H1 (cell line): ENCODE data around the gene RAB35. TPM values are rescaled to one million over a fixed set of nuclear protein-coding genes. Genes with fewer than 3 reads are reported as not detected.
A peak's percentile ranks its signal among the peaks of the same experiment; 100 is the strongest.

Experiments
- CBX8 ChIP-seq: fragments of 300-800, 300-1000 bp; sonication (generic); IDR thresholded peaks from 2 replicates; pipeline ENCODE4 v1.7.1; 2016; ENCODE audit warnings: low read depth, low read length, borderline replicate concordance
- FOSL1 ChIP-seq: IDR thresholded peaks from 2 replicates; pipeline ENCODE4 v1.6.1; 2011; ENCODE audit warnings: mild to moderate bottlenecking, low read depth, low read length, moderate library complexity; ENCODE audit not compliant: insufficient read depth
- GTF2F1 ChIP-seq: IDR thresholded peaks from 2 replicates; pipeline ENCODE4 v1.6.1; 2012; ENCODE audit warnings: low read depth, low read length, improper control_type of control experiment, borderline replicate concordance
- JUND ChIP-seq: IDR thresholded peaks from 2 replicates; pipeline ENCODE4 v1.6.1; 2011; ENCODE audit warnings: mild to moderate bottlenecking, improper control_type of control experiment, low read length
- MAFK ChIP-seq: IDR thresholded peaks from 2 replicates; pipeline ENCODE4 v1.6.1; 2012; ENCODE audit warnings: low read depth, mild to moderate bottlenecking, improper control_type of control experiment, low read length
- NRF1 ChIP-seq: IDR thresholded peaks from 2 replicates; pipeline ENCODE4 v1.6.1; 2011; ENCODE audit warnings: mild to moderate bottlenecking, low read depth, low read length, improper control_type of control experiment
- PHF8 ChIP-seq: fragments of 200-600 bp; sonication (generic); conservative IDR thresholded peaks from 2 replicates; pipeline ENCODE4 v1.7.1; 2012; ENCODE audit warnings: low read depth, mild to moderate bottlenecking, inconsistent platforms, low read length, moderate library complexity
- RFX5 ChIP-seq: IDR thresholded peaks from 2 replicates; pipeline ENCODE4 v1.6.1; 2011; ENCODE audit warnings: low read depth, low read length, improper control_type of control experiment, borderline replicate concordance
- TCF12 ChIP-seq: IDR thresholded peaks from 2 replicates; pipeline ENCODE4 v1.6.1; 2011; ENCODE audit warnings: low read depth, mild to moderate bottlenecking, low read length
- polyA plus RNA-seq, 7 experiments: library from polyadenylated mRNA; depleted of rRNA in 3 of 7; stranded (reverse) in 5 of 7; unstranded in 2 of 7; fragments of >200 nt in 5 of 7; fragments of 200-250 nt in 2 of 7; gene quantifications; 1 replicate in 5 of 7; 2 replicates in 1 of 7; 4 replicates in 1 of 7; pipeline versions ENCODE4 v1.2.1 to v1.2.3, GENCODE V29; 2011 to 2013; ENCODE audit warnings: missing spikeins in 2 of 7, mixed read lengths in 2 of 7
- total RNA-seq: library from RNA; stranded (reverse); fragmentation: NEBNext Ultra II Directional; extraction: Animal tissue kit (Norgen Biotek cat#: 25700); gene quantifications from 2 replicates; pipeline ENCODE4 v1.2.1, GENCODE V29; 2021
- TF ChIP-seq, protein P1 (sequence below): fragments of 300-600 bp; sonication (generic); IDR thresholded peaks from 2 replicates; pipeline ENCODE4 v1.7.1; 2012; ENCODE audit warnings: low read length, moderate library complexity, mild to moderate bottlenecking, inconsistent platforms; ENCODE audit not compliant: insufficient replicate concordance

RAB35 gene
- total and polyA plus RNA-seq, 2 of the 8 experiments (the other 6 are each of a cell fraction or from before 2014, with no cell fraction given), result 33.4 to 39.0 TPM

DNA sequence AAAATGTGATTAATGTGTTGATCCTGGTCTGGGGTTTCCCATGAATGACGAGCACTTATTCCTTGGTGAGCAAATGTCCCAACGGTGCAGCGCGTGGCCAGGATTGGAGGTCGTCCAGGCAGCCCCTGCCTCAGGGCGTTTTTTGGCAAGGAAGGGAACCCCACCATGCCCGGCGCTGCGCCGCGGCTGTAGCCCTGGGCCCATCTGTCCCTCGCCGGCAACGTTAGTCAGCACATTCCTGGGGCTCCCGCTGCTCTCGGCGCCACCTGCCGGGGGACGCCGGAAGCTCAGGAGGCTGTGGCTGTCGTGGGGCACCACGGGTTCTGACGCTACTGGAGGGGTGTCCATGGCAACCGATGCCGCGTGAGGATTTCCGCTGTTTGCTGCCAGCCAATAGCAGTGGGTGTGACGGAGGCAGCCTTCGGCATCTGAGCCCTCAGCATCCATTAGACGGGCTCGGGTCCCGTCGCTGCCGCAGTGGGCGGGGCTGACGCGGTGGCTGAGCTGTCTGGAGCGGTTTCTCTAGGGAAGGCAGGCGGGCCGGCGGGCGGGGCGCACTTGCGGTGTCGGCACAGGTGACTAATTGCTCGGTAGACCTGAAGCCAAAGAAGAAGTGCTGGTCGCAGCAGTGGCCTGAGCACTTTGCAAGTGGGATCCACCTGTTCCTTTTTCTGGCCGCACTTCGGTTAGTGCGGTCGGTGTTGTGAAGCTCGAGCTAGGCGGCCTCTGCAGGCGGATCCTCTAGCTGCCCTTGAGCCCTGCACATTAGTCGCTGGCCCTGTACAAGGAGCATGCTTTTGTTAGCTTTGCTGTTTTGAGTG, 29.5 kb downstream of the RAB35 start (continued):
- TF ChIP-seq, protein P1, sequence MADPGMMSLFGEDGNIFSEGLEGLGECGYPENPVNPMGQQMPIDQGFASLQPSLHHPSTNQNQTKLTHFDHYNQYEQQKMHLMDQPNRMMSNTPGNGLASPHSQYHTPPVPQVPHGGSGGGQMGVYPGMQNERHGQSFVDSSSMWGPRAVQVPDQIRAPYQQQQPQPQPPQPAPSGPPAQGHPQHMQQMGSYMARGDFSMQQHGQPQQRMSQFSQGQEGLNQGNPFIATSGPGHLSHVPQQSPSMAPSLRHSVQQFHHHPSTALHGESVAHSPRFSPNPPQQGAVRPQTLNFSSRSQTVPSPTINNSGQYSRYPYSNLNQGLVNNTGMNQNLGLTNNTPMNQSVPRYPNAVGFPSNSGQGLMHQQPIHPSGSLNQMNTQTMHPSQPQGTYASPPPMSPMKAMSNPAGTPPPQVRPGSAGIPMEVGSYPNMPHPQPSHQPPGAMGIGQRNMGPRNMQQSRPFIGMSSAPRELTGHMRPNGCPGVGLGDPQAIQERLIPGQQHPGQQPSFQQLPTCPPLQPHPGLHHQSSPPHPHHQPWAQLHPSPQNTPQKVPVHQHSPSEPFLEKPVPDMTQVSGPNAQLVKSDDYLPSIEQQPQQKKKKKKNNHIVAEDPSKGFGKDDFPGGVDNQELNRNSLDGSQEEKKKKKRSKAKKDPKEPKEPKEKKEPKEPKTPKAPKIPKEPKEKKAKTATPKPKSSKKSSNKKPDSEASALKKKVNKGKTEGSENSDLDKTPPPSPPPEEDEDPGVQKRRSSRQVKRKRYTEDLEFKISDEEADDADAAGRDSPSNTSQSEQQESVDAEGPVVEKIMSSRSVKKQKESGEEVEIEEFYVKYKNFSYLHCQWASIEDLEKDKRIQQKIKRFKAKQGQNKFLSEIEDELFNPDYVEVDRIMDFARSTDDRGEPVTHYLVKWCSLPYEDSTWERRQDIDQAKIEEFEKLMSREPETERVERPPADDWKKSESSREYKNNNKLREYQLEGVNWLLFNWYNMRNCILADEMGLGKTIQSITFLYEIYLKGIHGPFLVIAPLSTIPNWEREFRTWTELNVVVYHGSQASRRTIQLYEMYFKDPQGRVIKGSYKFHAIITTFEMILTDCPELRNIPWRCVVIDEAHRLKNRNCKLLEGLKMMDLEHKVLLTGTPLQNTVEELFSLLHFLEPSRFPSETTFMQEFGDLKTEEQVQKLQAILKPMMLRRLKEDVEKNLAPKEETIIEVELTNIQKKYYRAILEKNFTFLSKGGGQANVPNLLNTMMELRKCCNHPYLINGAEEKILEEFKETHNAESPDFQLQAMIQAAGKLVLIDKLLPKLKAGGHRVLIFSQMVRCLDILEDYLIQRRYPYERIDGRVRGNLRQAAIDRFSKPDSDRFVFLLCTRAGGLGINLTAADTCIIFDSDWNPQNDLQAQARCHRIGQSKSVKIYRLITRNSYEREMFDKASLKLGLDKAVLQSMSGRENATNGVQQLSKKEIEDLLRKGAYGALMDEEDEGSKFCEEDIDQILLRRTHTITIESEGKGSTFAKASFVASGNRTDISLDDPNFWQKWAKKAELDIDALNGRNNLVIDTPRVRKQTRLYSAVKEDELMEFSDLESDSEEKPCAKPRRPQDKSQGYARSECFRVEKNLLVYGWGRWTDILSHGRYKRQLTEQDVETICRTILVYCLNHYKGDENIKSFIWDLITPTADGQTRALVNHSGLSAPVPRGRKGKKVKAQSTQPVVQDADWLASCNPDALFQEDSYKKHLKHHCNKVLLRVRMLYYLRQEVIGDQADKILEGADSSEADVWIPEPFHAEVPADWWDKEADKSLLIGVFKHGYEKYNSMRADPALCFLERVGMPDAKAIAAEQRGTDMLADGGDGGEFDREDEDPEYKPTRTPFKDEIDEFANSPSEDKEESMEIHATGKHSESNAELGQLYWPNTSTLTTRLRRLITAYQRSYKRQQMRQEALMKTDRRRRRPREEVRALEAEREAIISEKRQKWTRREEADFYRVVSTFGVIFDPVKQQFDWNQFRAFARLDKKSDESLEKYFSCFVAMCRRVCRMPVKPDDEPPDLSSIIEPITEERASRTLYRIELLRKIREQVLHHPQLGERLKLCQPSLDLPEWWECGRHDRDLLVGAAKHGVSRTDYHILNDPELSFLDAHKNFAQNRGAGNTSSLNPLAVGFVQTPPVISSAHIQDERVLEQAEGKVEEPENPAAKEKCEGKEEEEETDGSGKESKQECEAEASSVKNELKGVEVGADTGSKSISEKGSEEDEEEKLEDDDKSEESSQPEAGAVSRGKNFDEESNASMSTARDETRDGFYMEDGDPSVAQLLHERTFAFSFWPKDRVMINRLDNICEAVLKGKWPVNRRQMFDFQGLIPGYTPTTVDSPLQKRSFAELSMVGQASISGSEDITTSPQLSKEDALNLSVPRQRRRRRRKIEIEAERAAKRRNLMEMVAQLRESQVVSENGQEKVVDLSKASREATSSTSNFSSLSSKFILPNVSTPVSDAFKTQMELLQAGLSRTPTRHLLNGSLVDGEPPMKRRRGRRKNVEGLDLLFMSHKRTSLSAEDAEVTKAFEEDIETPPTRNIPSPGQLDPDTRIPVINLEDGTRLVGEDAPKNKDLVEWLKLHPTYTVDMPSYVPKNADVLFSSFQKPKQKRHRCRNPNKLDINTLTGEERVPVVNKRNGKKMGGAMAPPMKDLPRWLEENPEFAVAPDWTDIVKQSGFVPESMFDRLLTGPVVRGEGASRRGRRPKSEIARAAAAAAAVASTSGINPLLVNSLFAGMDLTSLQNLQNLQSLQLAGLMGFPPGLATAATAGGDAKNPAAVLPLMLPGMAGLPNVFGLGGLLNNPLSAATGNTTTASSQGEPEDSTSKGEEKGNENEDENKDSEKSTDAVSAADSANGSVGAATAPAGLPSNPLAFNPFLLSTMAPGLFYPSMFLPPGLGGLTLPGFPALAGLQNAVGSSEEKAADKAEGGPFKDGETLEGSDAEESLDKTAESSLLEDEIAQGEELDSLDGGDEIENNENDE, result no peak
- TF ChIP-seq NRF1 (no peak), PHF8 (no peak), CBX8 (no peak), TCF12 (peak; percentile 84; the same call in 1 of the 2 replicates), JUND (peak; percentile 58), GTF2F1 (no peak), RFX5 (peak; percentile 69; the same call in 1 of the 2 replicates), FOSL1 (no peak), MAFK (peak; percentile 99)
